BJ (cell line): ENCODE results near the gene FTO. TPM values are rescaled to one million over a fixed set of nuclear protein-coding genes. Genes with fewer than 3 reads are reported as not detected.

Source experiments
- CTCF ChIA-PET: fragments of 350-600 bp; formaldehyde crosslinking; extraction: SDS; loops from one replicate; lab custom pipeline; 2021; ENCODE audit warnings: antibody characterized with exemption, inconsistent platforms; lab: Yijun Ruan, JAX
- POLR2A ChIA-PET: fragments of 300-600 bp; sonication (Branson Sonifier 250); formaldehyde crosslinking; extraction: SDS; loops from one replicate; lab custom pipeline; 2021; ENCODE audit warnings: antibody characterized with exemption; lab: Charles Lee
- DNase-seq: peaks from one replicate; pipeline ENCODE4 v3.0.0-alpha.2; 2011; ENCODE audit warnings: low read depth
- H3K27me3 ChIP-seq: 2 replicates; pipeline ENCODE4 v1.6.0; 2011; ENCODE audit warnings: low read length; ENCODE audit not compliant: control insufficient read depth, insufficient read depth
- H3K36me3 ChIP-seq: 2 replicates; pipeline ENCODE4 v1.5.1; 2011; ENCODE audit warnings: low read length; ENCODE audit not compliant: control insufficient read depth, insufficient read depth
- H3K4me3 ChIP-seq: 2 replicates; pipeline ENCODE4 v1.5.1; 2011; ENCODE audit warnings: low read depth, mild to moderate bottlenecking, control low read depth, low read length
- polyA plus RNA-seq: library from polyadenylated mRNA; depleted of rRNA; stranded (reverse); fragments of >200 nt; gene quantifications from 2 replicates; pipeline ENCODE4 v1.2.3, GENCODE V29; 2011
- TF ChIP-seq, protein P1 (sequence below): IDR thresholded peaks from 2 replicates; pipeline ENCODE4 v1.5.1; 2011; ENCODE audit warnings: low read depth, mild to moderate bottlenecking, control low read depth, inconsistent platforms, low read length, moderate library complexity; ENCODE audit not compliant: insufficient read depth

The FTO gene
- polyA plus RNA-seq, 1 experiment, result 86.3 TPM

DNA sequence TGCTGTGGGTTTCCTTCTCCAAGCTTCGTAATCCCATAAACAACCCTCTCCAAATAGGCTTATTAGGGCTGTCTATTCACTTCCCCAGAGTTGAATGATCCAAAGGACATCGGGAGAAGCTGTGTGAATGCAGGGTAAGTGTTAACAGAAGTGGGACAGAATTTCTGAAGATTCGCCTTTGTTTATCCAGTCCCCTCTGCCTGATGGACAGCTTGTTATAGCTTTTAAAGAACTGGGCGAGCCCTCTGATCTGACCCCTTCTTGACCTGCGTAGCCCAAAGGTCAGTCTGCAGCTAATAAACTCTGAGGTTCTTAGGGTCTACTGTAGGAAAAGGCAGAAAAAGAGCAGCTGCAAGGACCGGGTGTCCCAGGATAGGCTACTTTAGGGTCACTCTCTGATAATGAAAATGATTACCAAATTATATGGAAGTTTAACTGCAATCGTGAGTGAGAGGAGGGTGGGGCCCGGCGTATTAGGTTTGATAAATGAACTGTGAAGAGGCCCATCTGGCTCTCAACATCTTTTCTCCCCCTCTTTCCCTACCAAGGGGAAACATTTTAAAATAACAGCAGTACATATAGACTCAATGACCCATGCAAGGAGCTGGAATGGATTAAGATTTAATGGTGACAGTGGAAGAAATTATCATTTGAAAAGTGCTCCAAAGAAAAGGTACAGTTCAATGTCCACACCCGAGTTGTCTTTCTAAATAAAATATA, 233.4 kb downstream of the FTO start:
- no peaks in the 10 kb centered on the region for H3K27me3 ChIP-seq
- TF ChIP-seq, protein P1, sequence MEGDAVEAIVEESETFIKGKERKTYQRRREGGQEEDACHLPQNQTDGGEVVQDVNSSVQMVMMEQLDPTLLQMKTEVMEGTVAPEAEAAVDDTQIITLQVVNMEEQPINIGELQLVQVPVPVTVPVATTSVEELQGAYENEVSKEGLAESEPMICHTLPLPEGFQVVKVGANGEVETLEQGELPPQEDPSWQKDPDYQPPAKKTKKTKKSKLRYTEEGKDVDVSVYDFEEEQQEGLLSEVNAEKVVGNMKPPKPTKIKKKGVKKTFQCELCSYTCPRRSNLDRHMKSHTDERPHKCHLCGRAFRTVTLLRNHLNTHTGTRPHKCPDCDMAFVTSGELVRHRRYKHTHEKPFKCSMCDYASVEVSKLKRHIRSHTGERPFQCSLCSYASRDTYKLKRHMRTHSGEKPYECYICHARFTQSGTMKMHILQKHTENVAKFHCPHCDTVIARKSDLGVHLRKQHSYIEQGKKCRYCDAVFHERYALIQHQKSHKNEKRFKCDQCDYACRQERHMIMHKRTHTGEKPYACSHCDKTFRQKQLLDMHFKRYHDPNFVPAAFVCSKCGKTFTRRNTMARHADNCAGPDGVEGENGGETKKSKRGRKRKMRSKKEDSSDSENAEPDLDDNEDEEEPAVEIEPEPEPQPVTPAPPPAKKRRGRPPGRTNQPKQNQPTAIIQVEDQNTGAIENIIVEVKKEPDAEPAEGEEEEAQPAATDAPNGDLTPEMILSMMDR, result no peak
- ChIA-PET POLR2A (interaction anchor here (0.6 kb wide), 1 partner anchor 17 kb away, joined by 4 read pairs; no protein-coding TSS in a partner anchor), CTCF (interaction anchor here (1.1 to 2.6 kb wide), 4 partner anchors 7 to 15 kb away, joined by 3 to 7 read pairs (median 4); no protein-coding TSS in a partner anchor)
- H3K4me3 ChIP-seq, result no peak overlapping the region
- H3K36me3 ChIP-seq, result 0 out of 2 replicates have a peak, but pooled peaks cover 4% of the 10 kb centered on the region
- no peak for DNase-seq

DNA sequence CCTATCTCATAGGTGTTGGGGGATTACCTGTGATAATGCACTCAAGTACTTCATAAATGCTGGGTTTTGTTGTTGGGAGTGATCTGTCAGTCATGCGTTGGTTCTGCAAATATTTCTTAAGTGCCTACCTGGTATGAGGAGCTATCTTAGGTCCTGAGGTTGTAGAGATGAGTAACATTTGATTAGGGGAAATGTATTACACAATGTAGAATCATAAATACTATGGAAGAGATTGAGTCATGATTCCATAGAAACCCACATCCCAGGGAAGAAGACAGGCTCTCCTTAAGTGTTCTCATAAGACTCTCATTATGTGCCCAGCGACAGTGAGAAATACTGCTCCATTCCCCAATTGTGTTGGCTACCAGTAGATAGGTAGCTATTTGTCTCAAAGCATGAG, 240.1 kb downstream of the FTO start:
- H3K27me3 ChIP-seq, result no peaks in the 10 kb centered on the region
- ChIA-PET CTCF (interaction anchor here (0.6 to 1.3 kb wide), 2 partner anchors 8 to 1399 kb away, joined by 3 to 4 read pairs; no protein-coding TSS in a partner anchor), POLR2A (no interaction called here)
- TF ChIP-seq, protein P1, result no peak
- no peaks in the 10 kb centered on the region for H3K36me3 ChIP-seq
- no peak overlapping the region for H3K4me3 ChIP-seq
- no peak for DNase-seq

DNA sequence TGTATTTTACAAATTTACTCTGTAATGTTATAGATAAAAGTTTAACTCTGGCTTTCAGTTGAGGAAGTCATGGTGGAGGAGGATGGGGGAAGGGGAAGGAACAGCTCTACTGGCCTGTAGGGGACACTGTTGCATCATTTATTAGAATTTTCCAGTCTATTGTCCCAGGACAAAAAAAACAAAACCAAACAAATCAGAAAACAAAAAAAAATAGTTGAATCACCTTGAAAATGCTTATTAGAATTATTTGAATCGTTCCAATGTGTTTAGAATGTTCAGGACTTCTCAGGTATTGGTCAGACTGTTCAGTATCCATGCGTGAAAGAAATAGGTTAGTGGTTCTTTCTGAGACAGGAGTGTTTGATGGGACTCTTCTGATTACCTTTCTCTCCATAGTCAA, 242.0 kb downstream of the FTO start:
- CTCF ChIA-PET, result interaction anchor here (1.1 to 2.3 kb wide), 4 partner anchors 8 to 1425 kb away, joined by 3 to 6 read pairs (median 4); no protein-coding TSS in a partner anchor
- POLR2A ChIA-PET, result no interaction called here
- Histone ChIP-seq H3K36me3 (no peaks in the 10 kb centered on the region), H3K27me3 (no peaks in the 10 kb centered on the region), H3K4me3 (no peak overlapping the region)
- no peak for DNase-seq
- TF ChIP-seq, protein P1, result peak; percentile 76

DNA sequence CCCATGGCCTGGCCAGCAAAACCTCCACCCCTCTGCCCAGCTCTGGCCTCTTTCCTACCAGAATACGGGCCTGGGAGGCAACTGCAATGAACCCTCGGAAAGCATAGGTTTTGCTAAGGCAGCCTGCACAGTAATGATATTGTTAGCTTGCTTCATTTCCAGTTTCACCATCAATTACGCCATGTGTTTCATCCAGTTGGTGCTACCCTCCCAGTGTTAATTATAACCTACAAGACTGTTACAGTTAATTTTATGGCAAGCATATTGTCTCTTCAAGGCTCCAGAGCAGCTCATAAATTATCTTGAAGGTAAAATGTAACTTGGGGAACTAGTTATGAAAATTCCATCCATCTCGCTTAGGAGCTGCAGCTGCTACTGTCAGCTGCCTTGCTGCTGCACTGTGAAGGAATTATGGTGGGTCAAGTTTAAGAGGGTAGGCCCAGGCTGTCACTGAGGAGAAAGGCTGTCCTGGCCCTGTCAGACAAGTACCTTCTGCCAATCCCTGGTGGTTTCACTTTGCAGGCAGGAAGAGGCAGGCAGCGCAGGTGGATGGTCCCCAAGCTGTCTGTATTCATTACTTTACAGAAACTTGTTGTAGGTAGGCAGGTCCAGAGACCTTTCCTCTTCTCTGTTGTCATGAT, 242.9 kb downstream of the FTO start:
- no peak overlapping the region for H3K4me3 ChIP-seq
- ChIA-PET POLR2A (no interaction called here), CTCF (interaction anchor here (1.6 to 2.3 kb wide), 2 partner anchors 9 to 1424 kb away, joined by 4 to 6 read pairs; no protein-coding TSS in a partner anchor)
- DNase-seq, result no peak
- no peaks in the 10 kb centered on the region for H3K27me3 ChIP-seq
- TF ChIP-seq, protein P1, result no peak
- no peaks in the 10 kb centered on the region for H3K36me3 ChIP-seq

DNA sequence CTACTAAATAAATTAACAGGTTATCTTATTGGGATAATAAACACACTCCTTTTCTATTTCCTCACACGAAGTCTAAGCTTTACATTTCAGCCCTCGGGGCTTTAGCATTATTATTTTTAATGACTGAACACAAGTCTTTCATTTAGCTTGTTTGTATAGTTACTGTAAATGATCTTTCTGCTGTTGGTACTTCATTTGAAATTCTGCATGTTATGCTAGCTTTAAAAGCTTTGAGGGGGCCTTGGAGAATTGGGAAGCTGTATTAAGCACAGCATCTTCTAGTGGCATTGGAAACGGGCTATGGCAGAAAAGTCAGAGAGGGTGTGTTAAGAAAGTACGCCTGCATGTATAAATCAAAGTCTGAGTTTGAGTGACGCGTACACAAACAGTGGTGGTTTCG, 243.7 kb downstream of the FTO start:
- ChIA-PET CTCF (interaction anchor here (1.6 kb wide), 1 partner anchor 10 kb away, joined by 4 read pairs; no protein-coding TSS in a partner anchor), POLR2A (no interaction called here)
- DNase-seq, result no peak
- no peaks in the 10 kb centered on the region for H3K27me3 ChIP-seq
- TF ChIP-seq, protein P1, result no peak
- H3K36me3 ChIP-seq, result no peaks in the 10 kb centered on the region
- no peak overlapping the region for H3K4me3 ChIP-seq
